CD8-positive, alpha-beta memory T cell (primary cell): Measurements from ENCODE around the gene ITGA1. TPM values are rescaled to one million over a fixed set of nuclear protein-coding genes. Genes with fewer than 3 reads are reported as not detected.

ENCODE experiments used
- CTCF ChIA-PET: fragments of 350-600 bp; sonication (Branson Sonifier 250); formaldehyde crosslinking; loops from one replicate; lab custom pipeline; 2021; ENCODE audit warnings: antibody characterized with exemption; lab: Charles Lee
- POLR2A ChIA-PET: fragments of 350-600 bp; sonication (Branson Sonifier 250); formaldehyde crosslinking; loops from one replicate; lab custom pipeline; 2021; ENCODE audit warnings: antibody characterized with exemption; lab: Charles Lee
- DNase-seq, 5 donors: peaks; one replicate each; pipeline versions ENCODE4 v3.0.0 to v3.0.0-alpha.2; 2020 to 2022; ENCODE audit warnings: mixed read lengths in 1 of 5
- H3K27ac ChIP-seq: one replicate; pipeline ENCODE4 v1.7.0; 2013; ENCODE audit warnings: low read depth, mild to moderate bottlenecking, low read length, moderate library complexity
- H3K27me3 ChIP-seq: 2 replicates; pipeline ENCODE4 v1.7.0; 2013; ENCODE audit warnings: low read length, mild to moderate bottlenecking; ENCODE audit not compliant: insufficient read depth, poor library complexity, severe bottlenecking
- H3K36me3 ChIP-seq: 2 replicates; pipeline ENCODE4 v1.7.0; 2013; ENCODE audit warnings: mild to moderate bottlenecking, low read length, moderate library complexity; ENCODE audit not compliant: insufficient read depth
- H3K4me1 ChIP-seq: 2 replicates; pipeline ENCODE4 v1.7.0; 2013; ENCODE audit warnings: mild to moderate bottlenecking, low read length, moderate library complexity; ENCODE audit not compliant: insufficient read depth
- H3K4me3 ChIP-seq: 2 replicates; pipeline ENCODE4 v1.7.0; 2013; ENCODE audit warnings: mild to moderate bottlenecking, low read length
- H3K9me3 ChIP-seq: 2 replicates; pipeline ENCODE4 v1.7.0; 2013; ENCODE audit warnings: mild to moderate bottlenecking, low read length
- H3K27ac Mint-ChIP-seq, 8 donors: one replicate each; pipeline ENCODE4 v1.8.0; 2020 to 2021; ENCODE audit warnings: mixed read lengths in 8 of 8, mild to moderate bottlenecking in 6 of 8, inconsistent platforms in 3 of 8, moderate library complexity in 3 of 8
- H3K27me3 Mint-ChIP-seq, 2 donors: one replicate each; pipeline ENCODE4 v1.8.0; 2020 to 2021; ENCODE audit warnings: mixed read lengths in 2 of 2, mild to moderate bottlenecking in 1 of 2, moderate library complexity in 1 of 2
- H3K36me3 Mint-ChIP-seq, 3 donors: one replicate each; pipeline ENCODE4 v1.8.0; 2020 to 2021; ENCODE audit warnings: mixed read lengths in 3 of 3, inconsistent platforms in 1 of 3, mild to moderate bottlenecking in 1 of 3
- H3K4me1 Mint-ChIP-seq, 3 donors: one replicate each; pipeline ENCODE4 v1.8.0; 2020 to 2021; ENCODE audit warnings: mixed read lengths in 3 of 3, inconsistent platforms in 1 of 3, mild to moderate bottlenecking in 1 of 3
- H3K4me3 Mint-ChIP-seq, 7 donors: one replicate each; pipeline ENCODE4 v1.8.0; 2020 to 2021; ENCODE audit warnings: mixed read lengths in 7 of 7, mild to moderate bottlenecking in 6 of 7, moderate library complexity in 4 of 7, inconsistent platforms in 2 of 7
- H3K9me3 Mint-ChIP-seq, 5 donors: one replicate each; pipeline ENCODE4 v1.8.0; 2020 to 2022; ENCODE audit warnings: mixed read lengths in 5 of 5, mild to moderate bottlenecking in 3 of 5, moderate library complexity in 2 of 5, inconsistent platforms in 1 of 5
- polyA plus RNA-seq: library from polyadenylated mRNA; unstranded; fragments of 300-500 nt; fragmentation: Illumina TruSeq; gene quantifications from one replicate; pipeline ENCODE4 v1.2.3, GENCODE V29; 2021
- total RNA-seq, 2 experiments: library from RNA; stranded (reverse); gene quantifications; one replicate each; pipeline ENCODE4 v1.2.3, GENCODE V29; 2021

The ITGA1 gene
- total and polyA plus RNA-seq, 3 experiments from 2014 or later = 16.5 to 26.3 (median 21.9) TPM

DNA sequence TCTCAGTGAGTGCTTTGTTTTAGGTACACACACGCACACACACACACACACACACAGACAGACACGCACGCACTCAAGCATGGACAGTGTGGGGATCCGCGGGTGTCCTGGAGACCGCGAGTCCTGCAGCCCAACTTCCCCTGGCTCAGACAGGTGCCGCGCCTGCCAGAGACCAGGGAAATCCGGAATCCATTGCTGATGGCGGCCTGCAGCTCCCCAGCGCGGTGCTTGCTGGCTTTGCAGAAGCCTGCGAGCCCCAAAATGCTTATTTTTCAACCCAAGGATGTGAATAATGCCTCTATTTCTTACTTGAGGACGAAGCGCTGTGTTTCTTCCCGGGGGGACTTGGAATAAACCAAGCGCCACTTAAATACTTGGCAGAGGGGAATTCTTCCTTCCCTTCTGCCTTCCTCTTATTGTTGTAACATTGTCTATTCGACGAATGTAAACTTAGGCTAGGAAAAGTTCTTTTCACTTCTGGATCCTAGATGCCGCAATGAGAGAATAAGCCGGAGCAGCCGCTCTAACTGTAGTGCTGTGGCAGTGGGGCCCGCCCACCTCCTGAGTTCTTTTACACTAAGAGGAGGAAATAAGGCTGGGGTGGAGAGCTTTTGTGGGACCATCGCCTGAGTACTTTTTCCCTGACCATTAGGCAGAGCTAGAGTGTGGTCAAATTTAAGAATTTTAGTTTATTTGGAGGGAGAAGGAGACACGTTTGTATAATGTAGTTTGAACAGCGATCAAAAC, 202.2 kb downstream of the ITGA1 start:
- Histone ChIP-seq H3K4me1 (peaks cover 6% of the 10 kb centered on the region), H3K4me3 (peak overlapping the region; percentile 56), H3K9me3 (no peaks in the 10 kb centered on the region), H3K36me3 (no peaks in the 10 kb centered on the region), H3K27ac (no peak overlapping the region), H3K27me3 (no peaks in the 10 kb centered on the region)
- H3K36me3 Mint-ChIP-seq = no peaks in the 10 kb centered on the region
- peaks cover 0 to 16% of the 10 kb centered on the region in 2 donors for H3K27me3 Mint-ChIP-seq
- ChIA-PET POLR2A (no interaction called here), CTCF (interaction anchor here (1.3 to 2.7 kb wide), 2 partner anchors 41 to 105 kb away, joined by 3 to 11 read pairs; no protein-coding TSS in a partner anchor)
- no peak overlapping the region for H3K27ac Mint-ChIP-seq
- peaks cover 4 to 19% (median 15%) of the 10 kb centered on the region in 3 donors for H3K4me1 Mint-ChIP-seq
- H3K4me3 Mint-ChIP-seq = peak overlapping the region; percentile 71 to 87 (median 75)
- no peaks in the 10 kb centered on the region for H3K9me3 Mint-ChIP-seq
- DNase-seq = peak; percentile 2 to 52 (median 9)

DNA sequence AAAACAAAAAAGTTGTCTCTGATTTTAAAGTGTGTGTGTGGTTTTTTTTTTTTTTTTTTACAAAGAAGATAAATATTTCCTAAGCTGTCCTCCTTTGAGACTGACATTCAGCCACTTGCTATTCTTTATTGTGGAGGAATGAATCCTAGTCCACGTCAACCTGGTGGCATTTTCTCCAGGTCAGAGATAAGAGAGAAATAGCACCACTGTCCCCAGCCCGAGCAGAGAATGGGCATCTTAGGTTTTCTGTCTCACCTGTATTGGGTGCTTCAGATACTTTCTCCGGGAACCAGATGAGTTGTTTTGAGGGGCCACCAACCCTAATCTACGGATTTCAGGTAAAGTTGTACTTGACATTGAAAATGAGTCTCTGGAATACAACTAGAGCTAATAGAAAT, 202.8 kb downstream of the ITGA1 start:
- Mint-ChIP-seq H3K9me3 (no peaks in the 10 kb centered on the region), H3K36me3 (no peaks in the 10 kb centered on the region), H3K27ac (no peak overlapping the region), H3K4me3 (peak overlapping the region in 6 of 7 donors; percentile 12 to 84 (median 73)), H3K27me3 (peaks cover 0 to 16% of the 10 kb centered on the region in 2 donors), H3K4me1 (peaks cover 4 to 19% (median 15%) of the 10 kb centered on the region in 3 donors)
- ChIA-PET CTCF (interaction anchor here (2.7 kb wide), 1 partner anchor 42 kb away, joined by 11 read pairs; no protein-coding TSS in a partner anchor), POLR2A (no interaction called here)
- no peaks in the 10 kb centered on the region for H3K9me3 ChIP-seq
- no peak overlapping the region for H3K27ac ChIP-seq
- no peaks in the 10 kb centered on the region for H3K27me3 ChIP-seq
- H3K4me3 ChIP-seq = no peak overlapping the region
- peaks cover 6% of the 10 kb centered on the region for H3K4me1 ChIP-seq
- H3K36me3 ChIP-seq = no peaks in the 10 kb centered on the region
- no peak for DNase-seq

GRCh38 chr5:52993367-52993766, 205.7 kb downstream of the ITGA1 start:
- H3K36me3 ChIP-seq = no peaks in the 10 kb centered on the region
- no peaks in the 10 kb centered on the region for H3K9me3 ChIP-seq
- ChIA-PET POLR2A (no interaction called here), CTCF (no interaction called here)
- Mint-ChIP-seq H3K4me1 (peaks cover 4 to 9% (median 4%) of the 10 kb centered on the region in 3 donors), H3K27me3 (peaks cover 0 to 9% of the 10 kb centered on the region in 2 donors), H3K4me3 (no peak overlapping the region), H3K27ac (no peak overlapping the region), H3K9me3 (no peaks in the 10 kb centered on the region), H3K36me3 (no peaks in the 10 kb centered on the region)
- H3K27me3 ChIP-seq = no peaks in the 10 kb centered on the region
- H3K4me1 ChIP-seq = peaks cover 4% of the 10 kb centered on the region
- no peak overlapping the region for H3K4me3 ChIP-seq
- no peak for DNase-seq
- no peak overlapping the region for H3K27ac ChIP-seq

DNA sequence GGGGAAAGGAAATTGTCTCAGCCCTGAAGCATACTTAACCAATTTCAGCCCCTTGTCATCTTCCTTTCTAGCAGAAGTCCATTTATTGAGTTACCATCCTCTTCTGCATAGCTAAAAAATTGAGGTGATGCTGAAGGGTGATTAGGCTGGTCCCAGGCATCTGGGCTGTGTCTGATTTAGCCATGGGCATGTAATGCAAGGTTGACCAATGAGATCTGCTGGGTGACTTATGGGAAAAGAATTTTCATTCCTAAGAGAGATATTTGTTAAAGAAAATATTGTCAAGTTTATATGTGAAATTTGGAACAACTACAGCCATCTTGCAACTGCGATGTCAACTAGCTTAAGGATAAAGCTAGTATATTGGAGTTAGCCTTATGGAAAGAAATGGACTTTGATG, 206.6 kb downstream of the ITGA1 start:
- POLR2A ChIA-PET = no interaction called here
- CTCF ChIA-PET = no interaction called here

DNA sequence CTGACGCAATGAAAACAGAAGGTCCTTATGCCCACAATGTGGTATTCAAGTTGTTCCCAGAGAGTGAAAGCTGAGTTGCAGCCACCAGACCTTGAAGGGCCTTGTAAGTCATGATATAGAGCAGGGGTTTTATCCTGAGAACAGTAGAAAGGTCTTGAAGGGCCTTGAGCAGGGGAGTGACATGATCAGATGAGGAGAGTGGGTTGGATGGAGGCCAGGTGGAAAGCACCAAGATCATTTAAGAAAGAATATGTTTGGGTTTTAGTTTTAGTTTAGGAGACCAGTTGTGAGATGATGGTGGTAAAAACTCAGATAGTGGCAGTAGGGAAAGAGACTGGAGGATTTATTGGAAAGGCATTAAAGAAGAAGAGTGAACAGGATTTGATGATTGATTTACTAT, 207.4 kb downstream of the ITGA1 start:
- no peak for DNase-seq
- Histone ChIP-seq H3K4me1 (no peaks in the 10 kb centered on the region), H3K9me3 (no peaks in the 10 kb centered on the region), H3K4me3 (no peak overlapping the region), H3K36me3 (no peaks in the 10 kb centered on the region), H3K27ac (no peak overlapping the region), H3K27me3 (no peaks in the 10 kb centered on the region)
- Mint-ChIP-seq H3K27me3 (peaks cover 0 to 5% of the 10 kb centered on the region in 2 donors), H3K4me1 (peaks cover 0 to 2% (median 1%) of the 10 kb centered on the region in 3 donors), H3K9me3 (no peaks in the 10 kb centered on the region), H3K27ac (no peak overlapping the region), H3K4me3 (no peak overlapping the region), H3K36me3 (no peaks in the 10 kb centered on the region)
- ChIA-PET POLR2A (no interaction called here), CTCF (no interaction called here)

More for the DNA sequence above, 206.6 kb downstream of the ITGA1 start:
- Mint-ChIP-seq H3K9me3 (no peaks in the 10 kb centered on the region), H3K4me3 (no peak overlapping the region), H3K36me3 (no peaks in the 10 kb centered on the region), H3K4me1 (peaks cover 0 to 6% (median 1%) of the 10 kb centered on the region in 3 donors), H3K27me3 (peaks cover 0 to 9% of the 10 kb centered on the region in 2 donors), H3K27ac (no peak overlapping the region)
- Histone ChIP-seq H3K4me3 (no peak overlapping the region), H3K4me1 (no peaks in the 10 kb centered on the region), H3K27me3 (no peaks in the 10 kb centered on the region), H3K36me3 (no peaks in the 10 kb centered on the region), H3K9me3 (no peaks in the 10 kb centered on the region), H3K27ac (no peak overlapping the region)
- no peak for DNase-seq

DNA sequence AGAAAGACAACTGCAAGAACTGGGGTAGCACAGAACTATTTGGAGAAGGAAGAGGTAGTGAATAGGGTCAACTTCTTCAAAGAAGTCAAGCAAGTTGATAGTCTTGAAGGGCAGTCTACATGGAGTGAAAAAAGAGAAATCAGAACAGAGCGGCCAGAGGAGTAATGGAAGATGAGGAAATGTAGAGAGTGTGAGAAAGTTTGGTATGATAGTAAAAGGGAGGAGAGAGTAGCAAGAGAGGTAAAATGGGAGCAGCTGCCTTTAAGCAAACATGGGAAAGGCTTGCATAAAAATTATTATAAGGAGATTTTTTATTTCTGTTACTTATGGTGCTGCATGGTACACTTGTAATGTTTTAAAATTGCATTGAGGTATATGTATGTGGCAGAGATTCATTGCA, 208.2 kb downstream of the ITGA1 start:
- Mint-ChIP-seq H3K9me3 (no peaks in the 10 kb centered on the region), H3K27ac (no peak overlapping the region), H3K4me1 (no peaks in the 10 kb centered on the region), H3K27me3 (peaks cover 1 to 3% of the 10 kb centered on the region in 2 donors), H3K4me3 (no peak overlapping the region), H3K36me3 (no peaks in the 10 kb centered on the region)
- Histone ChIP-seq H3K9me3 (no peaks in the 10 kb centered on the region), H3K4me1 (no peaks in the 10 kb centered on the region), H3K4me3 (no peak overlapping the region), H3K27me3 (no peaks in the 10 kb centered on the region), H3K36me3 (no peaks in the 10 kb centered on the region), H3K27ac (no peak overlapping the region)
- ChIA-PET POLR2A (no interaction called here), CTCF (no interaction called here)
- DNase-seq = no peak

GRCh38 chr5:52996979-52997378, 209.3 kb downstream of the ITGA1 start:
- ChIA-PET CTCF (no interaction called here), POLR2A (no interaction called here)
- H3K9me3 ChIP-seq = no peaks in the 10 kb centered on the region
- DNase-seq = no peak
- no peaks in the 10 kb centered on the region for H3K36me3 ChIP-seq
- no peaks in the 10 kb centered on the region for H3K27me3 ChIP-seq
- no peak overlapping the region for H3K27ac Mint-ChIP-seq
- H3K27ac ChIP-seq = no peak overlapping the region
- peaks cover 1 to 3% of the 10 kb centered on the region in 2 donors for H3K27me3 Mint-ChIP-seq
- no peak overlapping the region for H3K4me3 ChIP-seq
- H3K9me3 Mint-ChIP-seq = no peaks in the 10 kb centered on the region
- H3K4me3 Mint-ChIP-seq = no peak overlapping the region
- H3K4me1 ChIP-seq = no peaks in the 10 kb centered on the region
- no peaks in the 10 kb centered on the region for H3K36me3 Mint-ChIP-seq
- no peaks in the 10 kb centered on the region for H3K4me1 Mint-ChIP-seq

DNA sequence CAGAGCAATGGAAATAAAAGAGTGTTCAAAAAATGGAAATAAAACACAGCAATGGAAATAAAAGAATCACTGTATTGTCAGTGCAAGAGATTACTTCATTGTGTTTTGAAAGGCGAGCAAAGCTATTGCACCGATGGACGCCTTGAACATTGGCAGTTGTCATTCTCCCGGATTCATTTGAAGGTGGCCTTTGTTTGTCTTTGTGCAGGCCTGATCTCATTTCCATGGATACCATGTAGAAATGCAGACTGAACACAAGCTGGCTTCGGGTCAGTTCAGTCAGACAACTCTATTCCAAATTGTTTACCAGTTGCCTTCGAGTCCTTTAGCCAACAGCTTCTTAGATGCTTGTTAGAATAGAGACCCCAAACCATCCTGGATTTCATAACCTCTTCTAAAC, 209.7 kb downstream of the ITGA1 start:
- DNase-seq = no peak
- H3K4me3 ChIP-seq = no peak overlapping the region
- Mint-ChIP-seq H3K27ac (no peak overlapping the region), H3K4me1 (no peaks in the 10 kb centered on the region), H3K9me3 (no peaks in the 10 kb centered on the region), H3K36me3 (no peaks in the 10 kb centered on the region), H3K4me3 (no peak overlapping the region), H3K27me3 (peaks cover 1 to 3% of the 10 kb centered on the region in 2 donors)
- H3K27ac ChIP-seq = no peak overlapping the region
- CTCF ChIA-PET = no interaction called here
- POLR2A ChIA-PET = no interaction called here
- no peaks in the 10 kb centered on the region for H3K9me3 ChIP-seq
- no peaks in the 10 kb centered on the region for H3K4me1 ChIP-seq
- H3K27me3 ChIP-seq = no peaks in the 10 kb centered on the region
- no peaks in the 10 kb centered on the region for H3K36me3 ChIP-seq
